Neuronal stem cell (in vitro differentiated cells): ENCODE measurements around the gene JPH4.
"Not testable (repeated sequence)": the region's sequence is repeated elsewhere in the genome, so short reads cannot be mapped to it uniquely, and the experiment has no call there.

Experiments used
- DNase-seq: peaks from one replicate; pipeline ENCODE4 v3.0.0-alpha.2; 2013; ENCODE audit warnings: low spot score
- H2AFZ ChIP-seq: one replicate; pipeline ENCODE4 v1.6.1; 2013; ENCODE audit warnings: mild to moderate bottlenecking, low read length, inconsistent platforms
- H2AK5ac ChIP-seq: 2 replicates; pipeline ENCODE4 v1.6.1; 2013; ENCODE audit warnings: low read depth, mild to moderate bottlenecking, inconsistent platforms, low read length, moderate library complexity, mixed read lengths
- H2BK120ac ChIP-seq: 2 replicates; pipeline ENCODE4 v1.6.1; 2013; ENCODE audit warnings: low read depth, mild to moderate bottlenecking, inconsistent platforms, low read length, moderate library complexity, mixed read lengths
- H2BK12ac ChIP-seq: one replicate; pipeline ENCODE4 v1.6.1; 2013; ENCODE audit warnings: low read length, inconsistent platforms
- H2BK15ac ChIP-seq: 2 replicates; pipeline ENCODE4 v1.6.1; 2013; ENCODE audit warnings: mild to moderate bottlenecking, low read length, inconsistent platforms, mixed read lengths
- H2BK5ac ChIP-seq: one replicate; pipeline ENCODE4 v1.6.1; 2013; ENCODE audit warnings: inconsistent platforms, mild to moderate bottlenecking, low read length, moderate library complexity
- H3K14ac ChIP-seq: one replicate; pipeline ENCODE4 v1.6.1; 2013; ENCODE audit warnings: low read length, inconsistent platforms
- H3K18ac ChIP-seq: 2 replicates; pipeline ENCODE4 v1.6.1; 2013; ENCODE audit warnings: low read length, inconsistent platforms
- H3K23ac ChIP-seq: 2 replicates; pipeline ENCODE4 v1.6.1; 2013; ENCODE audit warnings: low read depth, mild to moderate bottlenecking, mixed read lengths, low read length, inconsistent platforms; ENCODE audit not compliant: poor library complexity
- H3K27ac ChIP-seq: replicated peaks from 3 replicates; pipeline ENCODE4 v1.5.1; 2013; ENCODE audit warnings: low read length, inconsistent platforms
- H3K27me3 ChIP-seq, 3 experiments: 2 replicates each; pipeline ENCODE4 v1.6.1; 2013; ENCODE audit warnings: low read length in 3 of 3, mild to moderate bottlenecking in 2 of 3, inconsistent platforms in 1 of 3, low read depth in 1 of 3, mixed read lengths in 1 of 3, moderate library complexity in 1 of 3; ENCODE audit not compliant: control insufficient read depth in 3 of 3, insufficient read depth in 3 of 3
- H3K36me3 ChIP-seq, 2 donors: replicated peaks in 1 of 2; 2 replicates each; pipeline ENCODE4 v1.6.1; 2013; ENCODE audit warnings: low read length in 2 of 2; ENCODE audit not compliant: control insufficient read depth in 2 of 2, insufficient read depth in 2 of 2
- H3K4ac ChIP-seq: 2 replicates; pipeline ENCODE4 v1.6.1; 2013; ENCODE audit warnings: inconsistent platforms, mild to moderate bottlenecking, low read length, moderate library complexity
- H3K4me1 ChIP-seq, 2 donors: 1 replicate in 1 of 2; 2 replicates in 1 of 2; pipeline ENCODE4 v1.6.1; 2013; ENCODE audit warnings: low read length in 2 of 2, low read depth in 1 of 2; ENCODE audit not compliant: control insufficient read depth in 2 of 2, insufficient read depth in 1 of 2
- H3K4me2 ChIP-seq: one replicate; pipeline ENCODE4 v1.6.1; 2013; ENCODE audit warnings: mild to moderate bottlenecking, low read length, inconsistent platforms; ENCODE audit not compliant: insufficient read depth, poor library complexity, severe bottlenecking
- H3K4me3 ChIP-seq, 2 donors: 2 replicates each; pipeline ENCODE4 v1.5.1; 2013; ENCODE audit warnings: low read length in 2 of 2, mild to moderate bottlenecking in 2 of 2, inconsistent platforms in 1 of 2, moderate library complexity in 1 of 2
- H3K79me1 ChIP-seq: one replicate; pipeline ENCODE4 v1.6.1; 2013; ENCODE audit warnings: low read depth, mild to moderate bottlenecking, inconsistent platforms, low read length, moderate library complexity
- H3K9ac ChIP-seq: one replicate; pipeline ENCODE4 v1.6.1; 2013; ENCODE audit warnings: mild to moderate bottlenecking, low read depth, low read length, inconsistent platforms; ENCODE audit not compliant: poor library complexity
- H3K9me3 ChIP-seq, 2 donors: replicated peaks in 1 of 2; 2 replicates each; pipeline versions ENCODE3 to v1.6.1; 2013; ENCODE audit warnings: low read length in 2 of 2, mild to moderate bottlenecking in 2 of 2, inconsistent platforms in 1 of 2, low read depth in 1 of 2, mixed read lengths in 1 of 2, moderate library complexity in 1 of 2; ENCODE audit not compliant: control insufficient read depth in 2 of 2, insufficient read depth in 1 of 2
- H4K8ac ChIP-seq: one replicate; pipeline ENCODE4 v1.6.1; 2013; ENCODE audit warnings: low read depth, mild to moderate bottlenecking, inconsistent platforms, low read length, moderate library complexity
- H4K91ac ChIP-seq: one replicate; pipeline ENCODE4 v1.6.1; 2013; ENCODE audit warnings: low read length, low read depth, mild to moderate bottlenecking, inconsistent platforms; ENCODE audit not compliant: poor library complexity
- WGBS, 2 donors: extraction: QIAGEN DNeasy Blood & Tissue Kit; methylation state at CpG; one replicate each; pipeline ENCODE4 v1.1.7; 2013; ENCODE audit warnings: missing lambda C conversion rate in 2 of 2, mixed read lengths in 1 of 2; ENCODE audit not compliant: insufficient read length in 2 of 2, insufficient replicate concordance in 1 of 2; ENCODE audit errors: extremely low coverage in 2 of 2; 5-methylcytosine and 5-hydroxymethylcytosine counted together

The JPH4 gene

GRCh38 chr14:23610815-23611289, 32.3 kb upstream of the JPH4 start:
- no peak overlapping the region for H3K23ac ChIP-seq
- no CpG with 5 or more reads among the region's 4 CpGs for WGBS, 2 donors
- no peak overlapping the region for H4K91ac ChIP-seq
- no peak for DNase-seq
- peaks cover 0 to 2% of the 10 kb centered on the region in 2 donors for H3K9me3 ChIP-seq
- no peak overlapping the region for H2AK5ac ChIP-seq
- H2BK12ac ChIP-seq: no peak overlapping the region
- H3K27me3 ChIP-seq: peaks cover 0 to 15% (median 0%) of the 10 kb centered on the region in 3 experiments
- no peak overlapping the region for H3K4ac ChIP-seq
- no peak overlapping the region for H3K27ac ChIP-seq
- no peak overlapping the region for H2BK15ac ChIP-seq
- no peak overlapping the region for H3K18ac ChIP-seq
- H3K4me2 ChIP-seq: no peak overlapping the region
- H3K14ac ChIP-seq: no peak overlapping the region
- H2AFZ ChIP-seq: no peak overlapping the region
- H4K8ac ChIP-seq: no peak overlapping the region
- H3K4me1 ChIP-seq: no peaks in the 10 kb centered on the region
- no peak overlapping the region for H2BK120ac ChIP-seq
- H3K9ac ChIP-seq: no peak overlapping the region
- no peaks in the 10 kb centered on the region for H3K36me3 ChIP-seq
- no peak overlapping the region for H2BK5ac ChIP-seq
- H3K79me1 ChIP-seq: no peaks in the 10 kb centered on the region
- H3K4me3 ChIP-seq: no peak overlapping the region

GRCh38 chr14:23610090-23610814, 31.7 kb upstream of the JPH4 start:
- H3K4me2 ChIP-seq: no peak overlapping the region
- no peak overlapping the region for H2AK5ac ChIP-seq
- H3K23ac ChIP-seq: no peak overlapping the region
- H3K4me3 ChIP-seq: no peak overlapping the region
- H4K91ac ChIP-seq: no peak overlapping the region
- no peak overlapping the region for H2BK5ac ChIP-seq
- no peak overlapping the region for H3K9ac ChIP-seq
- H3K18ac ChIP-seq: no peak overlapping the region
- no peak overlapping the region for H3K27ac ChIP-seq
- no peak overlapping the region for H4K8ac ChIP-seq
- no peak overlapping the region for H2BK120ac ChIP-seq
- no peak overlapping the region for H2BK15ac ChIP-seq
- H3K4ac ChIP-seq: no peak overlapping the region
- no peaks in the 10 kb centered on the region for H3K36me3 ChIP-seq
- no peak overlapping the region for H2BK12ac ChIP-seq
- H3K79me1 ChIP-seq: no peaks in the 10 kb centered on the region
- peaks cover 0 to 2% of the 10 kb centered on the region in 2 donors for H3K9me3 ChIP-seq
- no peak overlapping the region for H2AFZ ChIP-seq
- peaks cover 0 to 17% (median 0%) of the 10 kb centered on the region in 3 experiments for H3K27me3 ChIP-seq
- WGBS, 2 donors: no CpG with 5 or more reads among the region's 2 CpGs
- no peaks in the 10 kb centered on the region for H3K4me1 ChIP-seq
- H3K14ac ChIP-seq: no peak overlapping the region
- DNase-seq: no peak

GRCh38 chr14:23609411-23610089, 31.0 kb upstream of the JPH4 start:
- DNase-seq: not testable (repeated sequence)
- WGBS, 2 donors: no CpG with 5 or more reads among the region's 7 CpGs

GRCh38 chr14:23609001-23609400, 30.4 kb upstream of the JPH4 start:
- Histone ChIP-seq H3K4me3 (no peak overlapping the region), H3K23ac (no peak overlapping the region), H3K4me1 (no peaks in the 10 kb centered on the region), H4K91ac (no peak overlapping the region), H2AK5ac (no peak overlapping the region), H3K27ac (no peak overlapping the region), H3K4ac (no peak overlapping the region), H3K27me3 (peaks cover 0 to 17% (median 0%) of the 10 kb centered on the region in 3 experiments), H4K8ac (no peak overlapping the region), H3K18ac (no peak overlapping the region), H3K79me1 (no peaks in the 10 kb centered on the region), H2BK12ac (no peak overlapping the region), H2BK15ac (no peak overlapping the region), H2BK5ac (no peak overlapping the region), H3K36me3 (no peaks in the 10 kb centered on the region), H3K9me3 (peaks cover 0 to 2% of the 10 kb centered on the region in 2 donors), H2BK120ac (no peak overlapping the region), H3K4me2 (no peak overlapping the region), H2AFZ (no peak overlapping the region), H3K14ac (no peak overlapping the region), H3K9ac (no peak overlapping the region)
- no peak for DNase-seq
- no CpG with 5 or more reads among the region's 3 CpGs for WGBS, 2 donors

More at GRCh38 chr14:23609411-23610089, 31.0 kb upstream of the JPH4 start:
- H3K14ac ChIP-seq, H4K8ac ChIP-seq, H3K9me3 ChIP-seq, H3K4me3 ChIP-seq, H3K18ac ChIP-seq, H2BK120ac ChIP-seq, H2BK12ac ChIP-seq, H3K27ac ChIP-seq, H2AK5ac ChIP-seq, H4K91ac ChIP-seq, H3K23ac ChIP-seq, H2BK15ac ChIP-seq, H3K79me1 ChIP-seq, H3K4me2 ChIP-seq, H2AFZ ChIP-seq, H3K4ac ChIP-seq, H3K36me3 ChIP-seq, H3K9ac ChIP-seq, H3K4me1 ChIP-seq, H2BK5ac ChIP-seq: not testable (repeated sequence)
- H3K27me3 ChIP-seq: peaks cover 0 to 17% (median 0%) of the 10 kb centered on the region in 3 experiments
